HG02943 (cell line): ENCODE data around the gene DHRSX.
"Not testable (repeated sequence)": the region's sequence is repeated elsewhere in the genome, so short reads cannot be mapped to it uniquely, and the experiment has no call there.

Source experiments
- ATAC-seq: cut with Tn5 transposase; IDR thresholded peaks from one replicate; pipeline ENCODE4 v1.9.1; 2021; ENCODE audit warnings: mild to moderate bottlenecking, low read depth, moderate library complexity; ENCODE audit not compliant: unreplicated experiment

The DHRSX gene

DNA sequence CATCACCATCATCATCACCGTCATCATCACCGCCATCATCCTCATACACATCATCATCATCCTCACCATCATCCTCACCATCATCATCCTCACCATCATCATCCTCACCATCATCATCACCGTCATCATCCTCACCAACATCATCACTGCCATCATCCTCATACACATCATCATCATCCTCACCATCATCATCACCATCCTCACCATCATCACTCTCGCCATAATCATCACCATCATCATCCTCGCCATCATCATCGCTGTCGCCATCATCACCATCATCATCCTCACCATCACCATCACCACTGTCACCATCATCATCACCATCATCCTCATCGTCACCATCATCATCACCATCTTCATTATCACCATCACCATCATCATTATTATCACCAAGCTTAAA lies 19.8 kb upstream of the DHRSX start:
- no peak for ATAC-seq

DNA sequence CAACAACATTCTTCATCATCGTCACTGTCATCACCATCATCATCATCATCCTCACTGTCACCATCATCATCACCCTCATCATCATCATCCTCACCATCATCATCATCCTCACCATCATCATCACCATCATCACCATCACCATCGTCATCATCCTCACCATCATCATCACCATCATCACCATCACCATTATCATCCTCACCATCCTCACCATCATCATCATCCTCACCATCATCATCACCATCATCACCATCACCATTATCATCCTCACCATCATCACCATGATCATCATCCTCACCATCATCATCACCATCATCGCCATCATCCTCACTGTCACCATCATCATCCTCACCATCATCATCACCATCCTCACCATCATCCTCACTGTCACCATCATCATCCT lies 18.9 kb upstream of the DHRSX start:
- ATAC-seq = not testable (repeated sequence)

- ATAC-seq = peak; percentile 8
Measured at GRCh38 chrX:2517055-2517454, 16.3 kb upstream of the DHRSX start.

GRCh38 chrX:2516623-2517022 lies 15.8 kb upstream of the DHRSX start:
- peak; percentile 57 for ATAC-seq

DNA sequence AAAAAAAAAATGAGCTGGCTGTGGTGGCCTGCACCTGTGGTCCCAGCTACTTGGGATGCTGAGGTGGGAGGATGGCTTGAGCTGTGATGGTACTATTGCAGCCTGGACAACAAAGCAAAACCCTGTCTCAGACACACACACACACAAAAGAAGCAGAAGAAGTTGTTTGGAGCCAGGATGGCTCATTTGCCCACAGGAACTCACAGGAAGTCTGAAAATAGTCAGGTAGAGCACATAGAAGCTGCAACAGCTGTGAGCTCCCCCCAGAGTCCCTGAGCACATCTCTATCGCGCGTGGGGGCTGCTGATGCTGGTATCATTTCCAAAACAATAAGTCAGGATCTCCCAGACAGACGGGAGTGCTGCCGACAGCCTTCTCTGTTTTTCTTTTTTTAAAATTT lies 13.4 kb upstream of the DHRSX start:
- no peak for ATAC-seq

DNA sequence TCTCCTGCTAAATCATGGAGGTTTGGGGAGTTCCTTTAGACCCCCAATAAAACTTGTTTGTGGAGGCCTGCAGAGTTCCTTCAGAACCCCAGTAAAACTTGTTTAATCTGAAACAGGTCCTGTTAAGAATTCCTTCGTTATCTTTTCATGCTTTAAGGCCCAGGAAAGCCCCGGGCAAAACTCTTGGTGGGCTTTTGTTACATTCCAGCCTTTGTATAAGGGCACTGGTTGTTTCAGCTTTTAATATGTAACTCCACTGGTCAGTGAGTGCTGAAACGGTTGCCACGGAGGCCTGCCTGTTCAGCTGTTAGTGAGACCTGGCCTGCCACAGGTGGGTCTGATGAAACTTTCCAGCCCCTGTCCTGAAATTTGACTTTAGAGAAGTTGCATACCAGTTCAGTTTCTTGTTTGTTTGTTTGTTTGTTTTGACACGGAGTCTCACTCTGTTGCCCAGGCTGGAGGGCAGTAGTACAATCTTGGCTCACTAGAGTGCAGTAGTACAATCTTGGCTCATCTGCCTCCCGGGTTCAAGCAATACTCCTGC lies 12.4 kb upstream of the DHRSX start:
- no peak for ATAC-seq

DNA sequence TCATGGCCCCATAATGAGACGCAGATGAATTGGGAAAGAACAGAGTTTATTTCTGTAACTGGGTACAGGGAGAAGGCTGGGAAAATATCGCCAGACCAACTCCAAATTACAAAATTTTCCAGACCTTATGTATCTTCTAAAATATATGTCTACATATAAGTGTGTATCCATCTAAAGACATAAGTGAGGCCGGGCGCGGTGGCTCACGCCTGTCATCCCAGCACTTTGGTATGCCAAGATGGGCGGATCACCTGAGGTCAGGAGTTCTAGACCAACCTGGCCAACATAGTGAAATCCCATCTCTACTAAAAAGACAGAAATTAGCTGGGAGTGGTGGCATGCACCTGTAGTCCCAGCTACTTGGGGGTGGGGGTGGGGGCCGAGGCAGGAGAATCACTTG lies 11.7 kb upstream of the DHRSX start:
- no peak for ATAC-seq

DNA sequence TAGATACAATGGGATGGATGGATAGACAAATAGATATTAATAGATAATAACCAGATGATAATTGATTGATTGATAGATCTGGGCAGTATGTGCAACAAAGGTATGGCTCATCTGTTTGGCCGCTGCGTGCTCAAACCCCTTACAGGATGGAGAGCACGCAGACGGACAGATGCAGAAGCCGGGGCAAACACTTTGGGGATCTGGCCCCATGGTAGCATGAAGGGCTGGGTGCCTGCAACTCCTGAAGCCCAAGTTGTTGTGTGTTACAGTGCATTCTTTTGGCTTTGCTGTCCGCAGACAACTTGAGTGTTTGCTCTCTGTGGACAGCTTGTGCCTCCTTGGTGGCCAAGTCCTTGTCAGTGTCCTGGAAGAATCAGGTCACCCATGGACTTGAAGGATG lies 10.6 kb upstream of the DHRSX start:
- no peak for ATAC-seq

GRCh38 chrX:2508648-2509335 lies 8.0 kb upstream of the DHRSX start:
- ATAC-seq = no peak

GRCh38 chrX:2507904-2508627 lies 7.3 kb upstream of the DHRSX start:
- no peak for ATAC-seq

- ATAC-seq = no peak
Measured at GRCh38 chrX:2507196-2507595, 6.4 kb upstream of the DHRSX start.

GRCh38 chrX:2505341-2505740 lies 4.6 kb upstream of the DHRSX start:
- not testable (repeated sequence) for ATAC-seq

GRCh38 chrX:2504706-2505332 lies 4.0 kb upstream of the DHRSX start:
- ATAC-seq = no peak

GRCh38 chrX:2503591-2504500 lies 3.1 kb upstream of the DHRSX start:
- no peak for ATAC-seq

DNA sequence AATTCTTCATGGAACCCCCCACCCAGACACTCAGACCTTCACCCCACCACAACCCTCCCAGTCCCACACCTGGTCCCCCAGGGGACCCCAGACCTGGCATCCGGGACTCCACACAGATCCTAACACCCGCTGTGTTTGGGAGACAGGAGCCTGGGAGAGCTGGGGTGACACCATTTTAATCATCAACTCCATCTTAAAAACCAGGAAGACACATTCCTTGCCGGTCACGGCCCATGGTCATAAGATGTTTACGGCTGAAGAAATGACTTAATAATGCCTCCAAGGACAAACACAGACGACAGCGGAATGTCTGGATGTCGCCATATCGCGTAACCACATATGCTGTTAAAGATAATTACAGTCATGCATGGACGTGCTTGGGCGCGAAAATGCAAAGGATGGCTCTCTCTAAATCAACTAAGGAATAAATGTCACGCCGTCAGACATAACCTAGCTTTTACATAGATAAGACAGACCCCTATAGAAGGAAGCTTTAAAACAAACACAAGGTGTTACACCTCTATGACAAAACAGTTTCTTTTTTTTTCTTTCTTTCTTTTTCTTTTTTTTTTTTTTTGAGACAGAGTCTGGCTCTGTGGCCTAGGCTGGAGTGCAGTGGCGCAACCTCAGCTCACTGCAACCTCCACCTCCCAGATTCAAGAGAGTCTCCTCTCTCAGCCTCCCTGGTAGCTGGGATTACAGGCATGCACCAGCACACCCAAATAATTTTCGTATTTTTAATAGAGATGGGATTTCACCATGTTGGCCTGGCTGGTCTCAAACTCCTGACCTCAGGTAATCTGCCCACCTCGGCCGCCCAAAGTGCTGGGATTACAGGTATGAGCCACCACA lies 2.1 kb upstream of the DHRSX start:
- ATAC-seq = no peak

GRCh38 chrX:2502120-2502667 lies 1.4 kb upstream of the DHRSX start:
- no peak for ATAC-seq

DNA sequence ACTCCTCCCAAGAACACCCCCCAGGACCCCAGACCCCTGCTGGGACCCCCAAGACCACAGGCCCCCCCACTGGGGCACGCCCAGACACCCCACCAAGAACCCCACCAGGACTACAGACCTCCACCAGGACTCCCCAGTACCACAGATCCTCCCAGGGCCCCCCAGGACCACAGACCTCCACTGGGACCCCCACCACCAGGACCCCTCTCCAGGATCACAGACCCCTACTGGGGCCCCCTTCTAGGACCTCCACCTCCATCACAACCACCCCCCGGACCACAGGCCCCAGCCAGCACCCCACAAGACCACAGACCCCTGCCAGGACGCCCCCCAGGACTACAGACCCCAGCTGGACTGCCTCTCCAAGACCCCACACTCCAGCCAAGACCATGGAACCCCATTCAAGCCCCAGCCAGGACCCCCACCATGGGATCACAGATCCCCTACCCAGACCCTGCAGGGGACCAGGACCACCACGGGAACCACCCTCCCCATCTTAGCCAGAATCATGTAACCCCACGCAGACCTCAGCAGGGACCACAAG lies 855 bp upstream of the DHRSX start:
- no peak for ATAC-seq

DNA sequence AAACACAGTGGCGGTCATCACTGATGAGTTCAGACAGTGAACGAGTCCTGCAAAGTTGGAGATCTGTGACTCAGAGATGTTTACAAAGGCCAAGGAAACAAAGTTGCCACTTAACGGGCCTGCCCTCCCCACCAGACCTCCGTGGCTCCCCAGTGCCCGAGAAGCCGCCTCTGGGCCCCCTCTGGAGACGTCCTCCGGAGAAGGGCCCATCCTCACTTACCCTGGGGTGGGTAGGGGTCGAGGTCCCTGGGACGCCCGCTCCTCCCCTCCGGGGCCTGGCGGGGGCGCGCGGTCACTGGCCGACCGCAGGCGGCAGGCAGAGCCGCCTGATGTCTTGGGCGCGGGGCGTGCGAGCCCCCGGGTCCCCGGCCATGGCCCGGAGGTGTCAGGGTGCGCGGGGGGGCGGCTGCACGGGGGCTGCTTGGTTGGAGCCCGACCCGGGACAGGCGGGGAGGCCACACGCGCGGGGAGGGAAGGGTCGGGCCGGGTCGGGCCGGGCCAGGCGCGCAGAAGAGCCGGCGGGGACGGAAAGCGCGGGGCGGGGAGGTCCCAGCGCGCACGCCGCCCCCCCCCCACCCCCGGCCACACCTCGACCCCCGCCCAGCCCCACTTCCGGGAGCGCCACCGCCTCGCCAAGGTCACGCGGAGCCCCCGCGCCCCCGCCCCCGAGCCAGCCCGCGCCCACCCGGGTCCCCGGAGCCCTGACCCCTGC lies 529 bp downstream of the DHRSX start:
- ATAC-seq = peak; percentile 50
